HepG2 (cell line): ENCODE measurements around the gene HTRA2. TPM values are rescaled to one million over a fixed set of nuclear protein-coding genes. Genes with fewer than 3 reads are reported as not detected.
A peak's percentile ranks its signal among the peaks of the same experiment; 100 is the strongest.

Source experiments
- GABPB1 ChIP-seq: IDR thresholded peaks from 2 replicates; pipeline ENCODE4 v1.6.1; 2016; ENCODE audit warnings: mild to moderate bottlenecking, missing genetic modification reagents, moderate library complexity, missing compliant biosample characterization
- GTF2F1 ChIP-seq: fragments of 150-350 bp; IDR thresholded peaks from 2 replicates; pipeline ENCODE4 v1.6.1; 2014; ENCODE audit warnings: low read length
- IRF2 ChIP-seq: IDR thresholded peaks from 2 replicates; pipeline ENCODE4 v1.6.1; 2018; ENCODE audit warnings: missing genetic modification reagents, missing compliant biosample characterization
- MXD4 ChIP-seq: IDR thresholded peaks from 2 replicates; pipeline ENCODE4 v1.6.1; 2016; ENCODE audit warnings: mild to moderate bottlenecking, missing biosample characterization, missing genetic modification reagents
- RELA ChIP-seq: sonication (generic); formaldehyde crosslinking; IDR thresholded peaks from 2 replicates; pipeline ENCODE4 v1.4.0; 2020; ENCODE audit warnings: missing genetic modification reagents
- TP53 ChIP-seq: sonication (generic); formaldehyde crosslinking; conservative IDR thresholded peaks from 2 replicates; pipeline ENCODE4 v1.4.0; 2020; ENCODE audit warnings: missing genetic modification reagents
- XBP1 ChIP-seq: sonication (generic); formaldehyde crosslinking; IDR thresholded peaks from 2 replicates; pipeline ENCODE4 v1.5.0; 2020; ENCODE audit warnings: missing genetic modification reagents
- ZBTB8A ChIP-seq: sonication (generic); formaldehyde crosslinking; IDR thresholded peaks from 2 replicates; pipeline ENCODE4 v1.4.0; 2020; ENCODE audit warnings: mild to moderate bottlenecking, low read depth, missing genetic modification reagents, borderline replicate concordance
- ZKSCAN8 ChIP-seq: IDR thresholded peaks from 2 replicates; pipeline ENCODE4 v1.6.1; 2016; ENCODE audit warnings: borderline replicate concordance, missing genetic modification reagents, missing compliant biosample characterization
- ZNF232 ChIP-seq: sonication (generic); formaldehyde crosslinking; IDR thresholded peaks from 2 replicates; pipeline ENCODE4 v1.4.0; 2020; ENCODE audit warnings: missing genetic modification reagents, borderline replicate concordance
- ZNF350 ChIP-seq: sonication (generic); formaldehyde crosslinking; IDR thresholded peaks from 2 replicates; pipeline ENCODE4 v1.4.0; 2020; ENCODE audit warnings: mild to moderate bottlenecking, low read depth, missing genetic modification reagents, borderline replicate concordance
- ZNF720 ChIP-seq: sonication (generic); formaldehyde crosslinking; IDR thresholded peaks from 2 replicates; pipeline ENCODE4 v1.4.0; 2020; ENCODE audit warnings: missing genetic modification reagents
- ZNF761 ChIP-seq: sonication (generic); formaldehyde crosslinking; conservative IDR thresholded peaks from 2 replicates; pipeline ENCODE4 v1.4.0; 2020; ENCODE audit warnings: mild to moderate bottlenecking, missing genetic modification reagents
- ZSCAN20 ChIP-seq: sonication (generic); formaldehyde crosslinking; IDR thresholded peaks from 2 replicates; pipeline ENCODE4 v1.4.0; 2020; ENCODE audit warnings: missing genetic modification reagents, mild to moderate bottlenecking, borderline replicate concordance
- ZSCAN30 ChIP-seq: sonication (generic); formaldehyde crosslinking; IDR thresholded peaks from 2 replicates; pipeline ENCODE4 v1.5.0; 2020; ENCODE audit warnings: mild to moderate bottlenecking, missing genetic modification reagents
- polyA plus RNA-seq, 8 experiments: library from polyadenylated mRNA; depleted of rRNA in 3 of 8; stranded (reverse) in 7 of 8; unstranded in 1 of 8; fragments of >200 nt; fragmentation: Illumina TruSeq in 4 of 8; extraction: Trizol in 4 of 8; gene quantifications; 2 replicates each; pipeline versions ENCODE4 v1.2.1 to v1.2.3, GENCODE V29; 2011 to 2016; ENCODE audit warnings: low read depth in 4 of 8, missing spikeins in 1 of 8, mixed read lengths in 1 of 8; ENCODE audit not compliant: insufficient read depth in 1 of 8
- total RNA-seq, 5 experiments: library from RNA; depleted of rRNA; stranded (reverse); fragments of >200 nt; fragmentation: Illumina TruSeq; extraction: Trizol; gene quantifications; 2 replicates each; pipeline ENCODE4 v1.2.3, GENCODE V29; 2016; ENCODE audit warnings: low read depth in 1 of 5
- TF ChIP-seq, protein P1 (sequence below): sonication (generic); formaldehyde crosslinking; IDR thresholded peaks from 2 replicates; pipeline ENCODE4 v1.4.0; 2020; ENCODE audit warnings: mild to moderate bottlenecking, missing genetic modification reagents, borderline replicate concordance
- TF ChIP-seq, protein P2 (sequence below): sonication (generic); formaldehyde crosslinking; conservative IDR thresholded peaks from 2 replicates; pipeline ENCODE4 v1.4.0; 2020; ENCODE audit warnings: missing genetic modification reagents
- TF ChIP-seq, protein P3 (sequence below): sonication (generic); formaldehyde crosslinking; IDR thresholded peaks from 2 replicates; pipeline ENCODE4 v1.5.0; 2020; ENCODE audit warnings: mild to moderate bottlenecking, low read depth, missing genetic modification reagents, borderline replicate concordance
- TF ChIP-seq, protein P4 (sequence below): sonication (generic); formaldehyde crosslinking; IDR thresholded peaks from 2 replicates; pipeline ENCODE4 v1.5.0; 2020; ENCODE audit warnings: mild to moderate bottlenecking, missing genetic modification reagents, borderline replicate concordance
- TF ChIP-seq, protein P5 (sequence below): sonication (generic); formaldehyde crosslinking; IDR thresholded peaks from 2 replicates; pipeline ENCODE4 v1.5.1; 2020; ENCODE audit warnings: missing genetic modification reagents, mild to moderate bottlenecking, borderline replicate concordance

The HTRA2 gene
- total and polyA plus RNA-seq, 2 of the 13 experiments (the other 11 are each of a cell fraction or from before 2014, with no cell fraction given), result 47.7 to 50.3 TPM

DNA sequence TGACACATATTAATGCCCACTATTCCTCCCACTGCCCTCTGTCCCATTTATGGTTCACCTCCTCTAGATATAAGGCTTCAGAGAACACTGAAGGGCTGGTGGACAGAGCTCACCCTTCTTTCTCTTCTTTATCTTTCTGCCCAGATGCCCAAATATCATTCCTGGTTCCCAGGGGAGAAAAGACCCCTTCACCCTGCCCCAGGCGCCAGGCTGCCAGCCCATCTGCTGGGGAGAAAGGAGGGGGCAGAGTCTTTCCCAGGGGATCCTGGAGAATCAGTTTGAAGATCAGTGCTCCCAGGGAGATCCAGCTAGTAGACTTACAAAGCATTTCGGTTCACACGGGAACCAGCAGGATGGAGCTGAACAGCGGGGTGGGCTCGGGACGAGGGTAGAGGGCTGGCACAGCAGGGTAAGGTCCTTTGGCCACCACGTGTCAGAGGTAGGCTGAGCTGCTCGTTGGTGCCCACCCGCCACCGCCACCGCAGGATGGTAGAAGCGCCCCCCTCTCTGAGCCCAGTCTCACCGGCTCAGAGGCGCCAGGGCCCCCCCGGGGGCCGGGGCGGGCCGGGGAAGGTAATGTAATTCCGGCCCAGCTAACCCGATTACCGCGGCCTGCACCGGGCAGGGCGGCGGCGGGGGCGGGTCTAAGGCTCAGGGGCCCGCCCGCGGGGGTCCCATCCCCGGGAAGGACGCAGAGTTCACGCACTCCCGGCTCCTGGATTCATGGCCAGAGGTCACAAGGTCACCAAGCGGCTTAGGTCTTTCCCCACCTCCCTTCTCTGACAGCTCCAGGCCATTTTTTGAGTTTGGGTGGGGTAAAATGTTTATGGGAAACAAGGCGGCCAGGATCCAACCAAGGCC lies 16.8 kb upstream of the HTRA2 start (continued):
- TF ChIP-seq, protein P1, sequence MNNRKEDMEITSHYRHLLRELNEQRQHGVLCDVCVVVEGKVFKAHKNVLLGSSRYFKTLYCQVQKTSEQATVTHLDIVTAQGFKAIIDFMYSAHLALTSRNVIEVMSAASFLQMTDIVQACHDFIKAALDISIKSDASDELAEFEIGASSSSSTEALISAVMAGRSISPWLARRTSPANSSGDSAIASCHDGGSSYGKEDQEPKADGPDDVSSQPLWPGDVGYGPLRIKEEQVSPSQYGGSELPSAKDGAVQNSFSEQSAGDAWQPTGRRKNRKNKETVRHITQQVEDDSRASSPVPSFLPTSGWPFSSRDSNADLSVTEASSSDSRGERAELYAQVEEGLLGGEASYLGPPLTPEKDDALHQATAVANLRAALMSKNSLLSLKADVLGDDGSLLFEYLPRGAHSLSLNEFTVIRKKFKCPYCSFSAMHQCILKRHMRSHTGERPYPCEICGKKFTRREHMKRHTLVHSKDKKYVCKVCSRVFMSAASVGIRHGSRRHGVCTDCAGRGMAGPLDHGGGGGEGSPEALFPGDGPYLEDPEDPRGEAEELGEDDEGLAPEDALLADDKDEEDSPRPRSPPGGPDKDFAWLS (CRISPR knock-in tag), result no peak
- TF ChIP-seq TP53, result no peak
- TF ChIP-seq IRF2 (CRISPR knock-in tag), result no peak
- TF ChIP-seq ZNF232 (CRISPR knock-in tag), result no peak
- TF ChIP-seq XBP1 (CRISPR knock-in tag), result no peak
- TF ChIP-seq, protein P2, sequence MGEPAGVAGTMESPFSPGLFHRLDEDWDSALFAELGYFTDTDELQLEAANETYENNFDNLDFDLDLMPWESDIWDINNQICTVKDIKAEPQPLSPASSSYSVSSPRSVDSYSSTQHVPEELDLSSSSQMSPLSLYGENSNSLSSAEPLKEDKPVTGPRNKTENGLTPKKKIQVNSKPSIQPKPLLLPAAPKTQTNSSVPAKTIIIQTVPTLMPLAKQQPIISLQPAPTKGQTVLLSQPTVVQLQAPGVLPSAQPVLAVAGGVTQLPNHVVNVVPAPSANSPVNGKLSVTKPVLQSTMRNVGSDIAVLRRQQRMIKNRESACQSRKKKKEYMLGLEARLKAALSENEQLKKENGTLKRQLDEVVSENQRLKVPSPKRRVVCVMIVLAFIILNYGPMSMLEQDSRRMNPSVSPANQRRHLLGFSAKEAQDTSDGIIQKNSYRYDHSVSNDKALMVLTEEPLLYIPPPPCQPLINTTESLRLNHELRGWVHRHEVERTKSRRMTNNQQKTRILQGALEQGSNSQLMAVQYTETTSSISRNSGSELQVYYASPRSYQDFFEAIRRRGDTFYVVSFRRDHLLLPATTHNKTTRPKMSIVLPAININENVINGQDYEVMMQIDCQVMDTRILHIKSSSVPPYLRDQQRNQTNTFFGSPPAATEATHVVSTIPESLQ (CRISPR knock-in tag), result no peak
- no peak for TF ChIP-seq ZKSCAN8 (CRISPR knock-in tag)
- peak; percentile 56; the same call in 1 of the 2 replicates for TF ChIP-seq ZNF350 (CRISPR knock-in tag)
- TF ChIP-seq ZBTB8A (CRISPR knock-in tag), result no peak
- no peak for TF ChIP-seq ZNF720
- TF ChIP-seq, protein P3, sequence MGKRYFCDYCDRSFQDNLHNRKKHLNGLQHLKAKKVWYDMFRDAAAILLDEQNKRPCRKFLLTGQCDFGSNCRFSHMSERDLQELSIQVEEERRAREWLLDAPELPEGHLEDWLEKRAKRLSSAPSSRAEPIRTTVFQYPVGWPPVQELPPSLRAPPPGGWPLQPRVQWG, result no peak
- no peak for TF ChIP-seq MXD4 (CRISPR knock-in tag)
- no peak for TF ChIP-seq ZNF761 (CRISPR knock-in tag)
- TF ChIP-seq ZSCAN20, result no peak
- TF ChIP-seq GTF2F1, result no peak
- TF ChIP-seq ZSCAN30 (CRISPR knock-in tag), result no peak
- TF ChIP-seq, protein P4, sequence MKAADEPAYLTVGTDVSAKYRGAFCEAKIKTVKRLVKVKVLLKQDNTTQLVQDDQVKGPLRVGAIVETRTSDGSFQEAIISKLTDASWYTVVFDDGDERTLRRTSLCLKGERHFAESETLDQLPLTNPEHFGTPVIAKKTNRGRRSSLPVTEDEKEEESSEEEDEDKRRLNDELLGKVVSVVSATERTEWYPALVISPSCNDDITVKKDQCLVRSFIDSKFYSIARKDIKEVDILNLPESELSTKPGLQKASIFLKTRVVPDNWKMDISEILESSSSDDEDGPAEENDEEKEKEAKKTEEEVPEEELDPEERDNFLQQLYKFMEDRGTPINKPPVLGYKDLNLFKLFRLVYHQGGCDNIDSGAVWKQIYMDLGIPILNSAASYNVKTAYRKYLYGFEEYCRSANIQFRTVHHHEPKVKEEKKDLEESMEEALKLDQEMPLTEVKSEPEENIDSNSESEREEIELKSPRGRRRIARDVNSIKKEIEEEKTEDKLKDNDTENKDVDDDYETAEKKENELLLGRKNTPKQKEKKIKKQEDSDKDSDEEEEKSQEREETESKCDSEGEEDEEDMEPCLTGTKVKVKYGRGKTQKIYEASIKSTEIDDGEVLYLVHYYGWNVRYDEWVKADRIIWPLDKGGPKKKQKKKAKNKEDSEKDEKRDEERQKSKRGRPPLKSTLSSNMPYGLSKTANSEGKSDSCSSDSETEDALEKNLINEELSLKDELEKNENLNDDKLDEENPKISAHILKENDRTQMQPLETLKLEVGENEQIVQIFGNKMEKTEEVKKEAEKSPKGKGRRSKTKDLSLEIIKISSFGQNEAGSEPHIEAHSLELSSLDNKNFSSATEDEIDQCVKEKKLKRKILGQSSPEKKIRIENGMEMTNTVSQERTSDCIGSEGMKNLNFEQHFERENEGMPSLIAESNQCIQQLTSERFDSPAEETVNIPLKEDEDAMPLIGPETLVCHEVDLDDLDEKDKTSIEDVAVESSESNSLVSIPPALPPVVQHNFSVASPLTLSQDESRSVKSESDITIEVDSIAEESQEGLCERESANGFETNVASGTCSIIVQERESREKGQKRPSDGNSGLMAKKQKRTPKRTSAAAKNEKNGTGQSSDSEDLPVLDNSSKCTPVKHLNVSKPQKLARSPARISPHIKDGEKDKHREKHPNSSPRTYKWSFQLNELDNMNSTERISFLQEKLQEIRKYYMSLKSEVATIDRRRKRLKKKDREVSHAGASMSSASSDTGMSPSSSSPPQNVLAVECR (CRISPR knock-in tag), result peak; percentile 54; the same call in 1 of the 2 replicates
- TF ChIP-seq GABPB1 (CRISPR knock-in tag), result peak; percentile 78
- TF ChIP-seq, protein P5, sequence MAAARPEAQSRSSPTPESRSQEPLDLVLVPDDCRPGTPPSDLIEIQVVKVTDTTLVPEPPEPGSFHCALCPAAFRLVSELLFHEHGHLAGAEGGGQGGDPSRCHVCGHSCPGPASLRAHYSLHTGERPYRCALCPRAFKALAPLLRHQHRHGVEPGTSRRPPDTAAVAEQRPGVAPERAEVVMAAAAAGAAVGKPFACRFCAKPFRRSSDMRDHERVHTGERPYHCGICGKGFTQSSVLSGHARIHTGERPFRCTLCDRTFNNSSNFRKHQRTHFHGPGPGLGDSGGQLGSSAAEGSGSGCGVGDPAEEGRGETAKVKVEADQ (CRISPR knock-in tag), result no peak
- no peak for TF ChIP-seq RELA
